DND-41 (cell line): ENCODE data around the gene MORN4.

Experiments
- EZH2 ChIP-seq: IDR thresholded peaks from 3 replicates; pipeline ENCODE4 v1.6.1; 2012; ENCODE audit warnings: borderline replicate concordance, low read depth, mild to moderate bottlenecking, moderate library complexity, low read length, inconsistent platforms; ENCODE audit not compliant: severe bottlenecking
- TF ChIP-seq, protein P1 (sequence below): IDR thresholded peaks from 2 replicates; pipeline ENCODE4 v1.5.1; 2012; ENCODE audit warnings: borderline replicate concordance, low read length, moderate library complexity, mild to moderate bottlenecking; ENCODE audit not compliant: poor library complexity, severe bottlenecking; ENCODE audit errors: extremely low read depth

- TF ChIP-seq, protein P1, sequence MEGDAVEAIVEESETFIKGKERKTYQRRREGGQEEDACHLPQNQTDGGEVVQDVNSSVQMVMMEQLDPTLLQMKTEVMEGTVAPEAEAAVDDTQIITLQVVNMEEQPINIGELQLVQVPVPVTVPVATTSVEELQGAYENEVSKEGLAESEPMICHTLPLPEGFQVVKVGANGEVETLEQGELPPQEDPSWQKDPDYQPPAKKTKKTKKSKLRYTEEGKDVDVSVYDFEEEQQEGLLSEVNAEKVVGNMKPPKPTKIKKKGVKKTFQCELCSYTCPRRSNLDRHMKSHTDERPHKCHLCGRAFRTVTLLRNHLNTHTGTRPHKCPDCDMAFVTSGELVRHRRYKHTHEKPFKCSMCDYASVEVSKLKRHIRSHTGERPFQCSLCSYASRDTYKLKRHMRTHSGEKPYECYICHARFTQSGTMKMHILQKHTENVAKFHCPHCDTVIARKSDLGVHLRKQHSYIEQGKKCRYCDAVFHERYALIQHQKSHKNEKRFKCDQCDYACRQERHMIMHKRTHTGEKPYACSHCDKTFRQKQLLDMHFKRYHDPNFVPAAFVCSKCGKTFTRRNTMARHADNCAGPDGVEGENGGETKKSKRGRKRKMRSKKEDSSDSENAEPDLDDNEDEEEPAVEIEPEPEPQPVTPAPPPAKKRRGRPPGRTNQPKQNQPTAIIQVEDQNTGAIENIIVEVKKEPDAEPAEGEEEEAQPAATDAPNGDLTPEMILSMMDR: no peak
- TF ChIP-seq EZH2: no peak
Measured at GRCh38 chr10:97640868-97641811, 7.8 kb upstream of the MORN4 start.
